LNCaP clone FGC (cell line): ENCODE measurements around the gene PNMA6E.
"Not testable (repeated sequence)": the region's sequence is repeated elsewhere in the genome, so short reads cannot be mapped to it uniquely, and the experiment has no call there.

Experiments used
- DNase-seq: peaks from one replicate; pipeline ENCODE4 v3.0.0-alpha.2; 2011; ENCODE audit warnings: low read depth
- H3K4me3 ChIP-seq: 2 replicates; pipeline ENCODE4 v1.5.1; 2011; ENCODE audit warnings: mild to moderate bottlenecking, low read depth, low read length, control low read depth
- TF ChIP-seq, protein P1 (sequence below): IDR thresholded peaks from 2 replicates; pipeline ENCODE4 v1.5.1; 2012; ENCODE audit warnings: mild to moderate bottlenecking; ENCODE audit not compliant: control insufficient read depth, insufficient read depth; ENCODE audit errors: extremely low read depth

Gene PNMA6E

DNA sequence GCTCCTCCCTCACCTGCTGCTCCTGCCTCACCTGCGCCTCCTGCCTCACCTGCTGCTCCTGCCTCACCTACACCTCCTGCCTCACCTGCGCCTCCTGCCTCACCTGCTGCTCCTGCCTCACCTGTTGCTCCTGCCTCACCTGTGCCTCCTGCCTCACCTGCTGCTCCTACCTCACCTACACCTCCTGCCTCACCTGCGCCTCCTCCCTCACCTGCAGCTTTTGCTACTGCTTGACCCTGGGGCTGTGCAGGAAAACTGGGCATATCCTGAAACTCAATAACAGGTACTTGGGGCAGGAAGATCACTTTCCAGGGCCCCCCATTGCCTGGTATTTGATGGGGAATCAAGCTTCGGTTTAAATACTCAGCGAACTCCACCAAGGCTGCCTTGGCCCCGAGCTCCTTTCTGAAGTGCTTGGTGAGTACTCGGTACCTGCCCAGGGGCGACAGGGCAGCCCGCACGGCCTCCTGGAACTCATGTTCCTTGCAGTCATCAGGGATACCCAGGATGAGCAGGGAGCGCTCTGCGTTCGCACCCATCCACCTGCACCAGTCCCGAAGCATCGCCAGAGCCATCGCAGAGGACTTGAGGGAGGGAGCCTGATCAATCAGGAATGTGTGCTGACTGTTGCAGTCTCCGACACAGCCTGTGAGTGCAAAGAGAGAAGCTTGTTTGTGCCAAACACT is 2.7 kb downstream of the PNMA6E start:
- no peak overlapping the region for H3K4me3 ChIP-seq
- DNase-seq, result no peak
- TF ChIP-seq, protein P1, sequence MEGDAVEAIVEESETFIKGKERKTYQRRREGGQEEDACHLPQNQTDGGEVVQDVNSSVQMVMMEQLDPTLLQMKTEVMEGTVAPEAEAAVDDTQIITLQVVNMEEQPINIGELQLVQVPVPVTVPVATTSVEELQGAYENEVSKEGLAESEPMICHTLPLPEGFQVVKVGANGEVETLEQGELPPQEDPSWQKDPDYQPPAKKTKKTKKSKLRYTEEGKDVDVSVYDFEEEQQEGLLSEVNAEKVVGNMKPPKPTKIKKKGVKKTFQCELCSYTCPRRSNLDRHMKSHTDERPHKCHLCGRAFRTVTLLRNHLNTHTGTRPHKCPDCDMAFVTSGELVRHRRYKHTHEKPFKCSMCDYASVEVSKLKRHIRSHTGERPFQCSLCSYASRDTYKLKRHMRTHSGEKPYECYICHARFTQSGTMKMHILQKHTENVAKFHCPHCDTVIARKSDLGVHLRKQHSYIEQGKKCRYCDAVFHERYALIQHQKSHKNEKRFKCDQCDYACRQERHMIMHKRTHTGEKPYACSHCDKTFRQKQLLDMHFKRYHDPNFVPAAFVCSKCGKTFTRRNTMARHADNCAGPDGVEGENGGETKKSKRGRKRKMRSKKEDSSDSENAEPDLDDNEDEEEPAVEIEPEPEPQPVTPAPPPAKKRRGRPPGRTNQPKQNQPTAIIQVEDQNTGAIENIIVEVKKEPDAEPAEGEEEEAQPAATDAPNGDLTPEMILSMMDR, result no peak

DNA sequence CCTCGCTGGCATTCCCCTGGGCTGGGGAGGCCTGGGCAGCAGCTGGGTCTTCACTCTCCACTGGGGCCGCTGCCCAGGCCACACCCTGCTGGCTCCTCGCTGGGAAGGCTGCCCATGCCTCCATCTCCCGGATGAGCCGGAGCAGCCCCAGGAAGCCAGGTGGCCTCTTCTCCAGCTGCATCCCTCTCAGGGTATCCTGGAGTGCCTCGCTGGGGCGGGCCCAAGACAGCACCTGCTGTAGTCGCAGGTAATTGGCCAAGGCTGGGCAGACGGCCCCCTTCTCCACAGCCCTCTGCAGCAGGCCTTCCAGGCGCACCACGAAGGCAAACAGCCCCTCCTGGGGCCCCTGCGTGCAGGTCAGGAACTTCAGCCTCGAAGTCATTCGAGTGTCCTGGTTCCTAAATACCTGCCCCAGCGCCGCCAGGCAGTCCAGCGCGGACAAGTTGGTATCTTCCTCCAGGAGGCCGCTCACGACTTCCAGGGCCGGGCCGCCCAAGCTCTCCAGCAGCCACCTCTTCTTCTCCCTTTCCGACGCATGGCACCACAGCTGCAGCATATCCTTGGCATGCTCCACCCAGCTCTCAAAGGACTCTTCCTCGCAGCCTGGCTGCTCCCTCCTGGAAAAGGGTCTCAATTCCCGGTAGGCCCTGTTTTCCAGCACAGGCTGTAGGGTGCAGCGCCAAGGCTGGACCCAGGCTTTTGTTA is 3.7 kb downstream of the PNMA6E start:
- H3K4me3 ChIP-seq, result no peak overlapping the region
- no peak for DNase-seq
- TF ChIP-seq, protein P1, result no peak

DNA sequence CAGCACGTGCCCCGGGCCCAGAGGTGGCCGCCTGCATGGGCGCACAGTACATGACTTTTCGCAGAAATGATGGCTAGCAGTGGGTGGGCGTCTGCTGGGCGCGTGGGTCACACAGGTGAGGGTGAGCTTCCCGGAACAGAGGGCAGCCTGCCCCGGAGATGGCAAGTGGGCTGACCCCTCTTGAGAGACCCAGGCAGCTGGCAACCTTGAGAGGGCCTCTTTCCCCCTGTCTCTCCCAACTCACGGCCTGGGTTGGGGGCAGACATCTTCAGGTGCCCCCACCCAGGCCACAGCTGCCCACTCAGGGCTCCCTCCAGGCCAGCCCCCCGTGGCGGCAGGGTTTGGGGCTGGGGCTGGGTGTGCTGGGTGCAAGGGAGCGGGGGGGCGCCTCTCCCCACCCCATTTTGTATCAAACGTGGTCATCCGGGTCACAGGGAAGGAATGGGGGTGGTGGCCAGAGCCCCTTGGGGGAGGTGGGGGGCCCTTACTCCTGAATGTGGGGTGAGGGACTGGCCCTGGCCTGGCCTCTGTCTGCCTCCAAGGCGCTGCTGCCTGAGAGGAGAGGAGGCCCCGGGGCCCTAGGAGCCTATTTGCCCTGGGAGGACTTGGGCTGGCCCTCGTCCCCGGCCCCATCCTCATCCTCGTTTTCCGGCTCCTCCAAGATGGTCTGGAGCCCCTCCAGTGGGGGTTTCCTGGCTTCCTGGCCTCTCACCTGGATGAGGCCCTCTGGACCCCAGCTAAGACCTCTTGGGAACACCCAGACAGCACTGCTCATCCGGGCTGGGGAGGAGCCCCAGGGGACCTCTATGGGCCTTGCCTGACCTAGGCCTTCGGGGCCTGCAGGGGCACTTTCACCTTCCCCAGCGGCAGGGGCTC is 4.6 kb downstream of the PNMA6E start:
- TF ChIP-seq, protein P1, result no peak

DNA sequence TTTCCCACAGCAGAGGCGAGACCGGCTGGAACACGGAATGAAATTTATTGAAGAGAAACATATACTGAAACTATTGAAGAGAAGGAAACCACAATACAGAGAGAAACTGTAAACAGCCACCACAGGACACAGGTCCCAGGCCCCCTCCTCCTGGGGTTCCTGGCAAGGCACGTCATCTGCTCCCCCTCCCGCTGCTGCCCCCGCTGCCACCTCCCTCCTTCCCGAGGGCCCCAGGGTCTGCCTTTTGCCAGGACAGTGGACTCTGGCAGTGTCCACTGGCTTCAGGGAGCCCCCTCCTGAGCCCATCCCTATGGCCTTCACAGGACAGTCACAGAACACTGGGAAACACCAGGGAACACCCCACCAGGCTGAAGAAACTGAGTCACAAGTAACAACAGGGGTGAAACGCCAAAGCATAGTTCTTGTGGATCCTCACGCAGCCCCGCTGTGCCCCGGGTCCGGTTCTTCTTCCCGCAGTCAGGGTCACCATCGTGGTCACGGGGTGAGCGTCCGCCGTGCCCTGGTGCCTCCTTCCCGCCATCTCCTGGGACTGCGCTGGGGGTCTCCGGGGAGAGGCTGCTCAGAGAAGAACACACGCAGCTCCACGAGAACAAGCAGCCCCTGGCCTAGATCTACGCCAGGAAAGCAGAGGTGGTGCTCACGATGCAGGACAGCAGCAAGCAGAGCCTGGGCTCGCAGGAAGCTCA is 5.4 kb downstream of the PNMA6E start:
- no peak for DNase-seq
- TF ChIP-seq, protein P1, result no peak
- H3K4me3 ChIP-seq, result no peak overlapping the region

More for the DNA sequence above, 4.6 kb downstream of the PNMA6E start:
- DNase-seq, result no peak
- no peak overlapping the region for H3K4me3 ChIP-seq

DNA sequence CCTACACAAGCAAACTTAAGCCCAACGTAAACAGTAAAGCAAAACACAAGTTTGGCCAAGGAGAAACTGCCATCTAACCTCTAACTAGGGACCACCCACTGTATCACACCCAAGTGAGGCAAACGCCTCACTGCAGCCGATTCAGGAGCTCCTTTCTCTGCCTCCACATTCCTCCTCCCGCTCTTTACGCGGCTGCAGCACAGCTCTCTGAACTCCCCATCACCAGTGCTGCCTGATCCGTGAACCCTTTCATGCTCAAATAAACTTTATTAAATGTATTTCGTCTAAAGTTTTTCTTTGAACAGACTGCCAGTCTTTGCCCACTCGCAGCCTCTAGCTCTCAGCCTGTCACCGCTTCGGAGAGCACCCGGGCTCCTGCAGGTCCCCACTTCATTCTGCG is 6.5 kb downstream of the PNMA6E start:
- TF ChIP-seq, protein P1, result no peak
- DNase-seq, result no peak
- no peak overlapping the region for H3K4me3 ChIP-seq

DNA sequence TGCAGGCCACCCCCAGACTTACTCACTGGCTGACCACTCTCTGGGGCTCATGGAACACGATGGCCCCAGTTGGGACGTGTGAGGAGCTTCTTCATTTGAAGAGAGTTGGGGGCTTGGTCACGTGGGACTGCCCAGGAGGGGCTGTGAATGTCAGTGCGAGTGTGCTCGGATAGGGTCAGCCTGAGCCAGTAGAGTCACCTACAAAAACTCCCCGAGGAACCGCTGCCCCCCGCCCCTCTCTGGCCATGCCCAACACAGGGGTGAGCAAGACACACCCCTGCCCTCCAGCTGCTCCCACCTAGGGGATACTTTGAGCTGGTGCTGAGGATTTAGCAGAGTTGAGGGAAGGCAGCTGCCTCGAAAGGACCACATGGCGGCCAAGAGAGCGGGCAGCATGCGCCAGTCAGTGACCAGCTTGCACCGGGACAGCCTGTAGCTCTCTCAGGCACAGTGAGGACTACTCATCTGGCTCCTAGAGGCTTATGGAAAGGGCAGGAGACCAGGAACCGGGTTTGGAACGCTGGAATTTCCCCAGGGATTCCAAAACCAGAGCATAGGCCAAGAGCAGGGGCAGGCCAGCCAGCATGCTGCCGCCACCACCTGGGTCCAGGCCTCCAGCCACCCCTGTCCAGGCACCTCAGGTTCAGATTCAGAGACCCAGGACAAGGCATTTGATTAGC is 8.4 kb downstream of the PNMA6E start:
- no peak overlapping the region for H3K4me3 ChIP-seq
- DNase-seq, result no peak
- TF ChIP-seq, protein P1, result no peak

DNA sequence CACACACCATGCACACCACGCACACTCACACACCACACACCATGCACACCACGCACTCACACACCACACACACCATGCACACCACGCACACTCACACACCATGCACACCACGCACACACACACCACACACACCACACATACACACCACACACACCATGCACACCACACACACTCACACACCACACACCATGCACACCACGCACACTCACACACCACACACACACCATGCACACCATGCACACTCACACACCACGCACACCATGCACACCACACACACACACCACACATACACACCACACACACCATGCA is 11.7 kb downstream of the PNMA6E start:
- not testable (repeated sequence) for H3K4me3 ChIP-seq, DNase-seq
